ENCODE measurements around the gene CST11.

GRCh38 chr20:23419995-23420901, 32.4 kb downstream of the CST11 start:
- no peak for TF ChIP-seq POLR2A (IDR thresholded peaks at IDR 0.05)
- TF ChIP-seq, protein P1, sequence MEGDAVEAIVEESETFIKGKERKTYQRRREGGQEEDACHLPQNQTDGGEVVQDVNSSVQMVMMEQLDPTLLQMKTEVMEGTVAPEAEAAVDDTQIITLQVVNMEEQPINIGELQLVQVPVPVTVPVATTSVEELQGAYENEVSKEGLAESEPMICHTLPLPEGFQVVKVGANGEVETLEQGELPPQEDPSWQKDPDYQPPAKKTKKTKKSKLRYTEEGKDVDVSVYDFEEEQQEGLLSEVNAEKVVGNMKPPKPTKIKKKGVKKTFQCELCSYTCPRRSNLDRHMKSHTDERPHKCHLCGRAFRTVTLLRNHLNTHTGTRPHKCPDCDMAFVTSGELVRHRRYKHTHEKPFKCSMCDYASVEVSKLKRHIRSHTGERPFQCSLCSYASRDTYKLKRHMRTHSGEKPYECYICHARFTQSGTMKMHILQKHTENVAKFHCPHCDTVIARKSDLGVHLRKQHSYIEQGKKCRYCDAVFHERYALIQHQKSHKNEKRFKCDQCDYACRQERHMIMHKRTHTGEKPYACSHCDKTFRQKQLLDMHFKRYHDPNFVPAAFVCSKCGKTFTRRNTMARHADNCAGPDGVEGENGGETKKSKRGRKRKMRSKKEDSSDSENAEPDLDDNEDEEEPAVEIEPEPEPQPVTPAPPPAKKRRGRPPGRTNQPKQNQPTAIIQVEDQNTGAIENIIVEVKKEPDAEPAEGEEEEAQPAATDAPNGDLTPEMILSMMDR (IDR thresholded peaks at IDR 0.05 in 4 of 5, conservative IDR thresholded peaks at IDR 0.05 in 1 of 5), result no peak
